ENCODE measurements around the gene LRRIQ3.

DNA sequence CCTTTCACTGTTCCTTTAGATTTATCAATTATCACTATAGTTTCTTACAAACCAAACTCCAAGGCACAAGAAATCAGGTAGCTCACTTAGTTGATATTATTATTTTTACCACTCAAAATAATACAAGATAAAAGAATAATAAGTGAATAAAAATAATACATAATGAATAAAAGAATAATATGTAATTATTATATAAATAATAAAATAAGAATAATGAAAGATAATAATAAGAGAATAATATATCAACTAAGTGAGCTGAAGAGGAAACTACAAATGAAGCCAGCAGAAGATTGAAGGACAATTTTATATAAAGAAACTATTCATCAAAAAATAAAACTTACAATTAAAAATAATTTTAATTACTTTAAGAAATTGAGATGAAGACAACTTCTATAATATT lies 90.6 kb downstream of the LRRIQ3 start:
- TF ChIP-seq, protein P1, sequence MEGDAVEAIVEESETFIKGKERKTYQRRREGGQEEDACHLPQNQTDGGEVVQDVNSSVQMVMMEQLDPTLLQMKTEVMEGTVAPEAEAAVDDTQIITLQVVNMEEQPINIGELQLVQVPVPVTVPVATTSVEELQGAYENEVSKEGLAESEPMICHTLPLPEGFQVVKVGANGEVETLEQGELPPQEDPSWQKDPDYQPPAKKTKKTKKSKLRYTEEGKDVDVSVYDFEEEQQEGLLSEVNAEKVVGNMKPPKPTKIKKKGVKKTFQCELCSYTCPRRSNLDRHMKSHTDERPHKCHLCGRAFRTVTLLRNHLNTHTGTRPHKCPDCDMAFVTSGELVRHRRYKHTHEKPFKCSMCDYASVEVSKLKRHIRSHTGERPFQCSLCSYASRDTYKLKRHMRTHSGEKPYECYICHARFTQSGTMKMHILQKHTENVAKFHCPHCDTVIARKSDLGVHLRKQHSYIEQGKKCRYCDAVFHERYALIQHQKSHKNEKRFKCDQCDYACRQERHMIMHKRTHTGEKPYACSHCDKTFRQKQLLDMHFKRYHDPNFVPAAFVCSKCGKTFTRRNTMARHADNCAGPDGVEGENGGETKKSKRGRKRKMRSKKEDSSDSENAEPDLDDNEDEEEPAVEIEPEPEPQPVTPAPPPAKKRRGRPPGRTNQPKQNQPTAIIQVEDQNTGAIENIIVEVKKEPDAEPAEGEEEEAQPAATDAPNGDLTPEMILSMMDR (IDR thresholded peaks at IDR 0.05), result no peak
- TF ChIP-seq POLR2A (IDR thresholded peaks at IDR 0.05), result no peak

Data from testis (tissue), 2 donors.